CD4-positive, alpha-beta T cell treated with Interleukin-2 at 100 ng/mL for 4 hours (primary cell): ENCODE results near the gene LAMB3.

Source experiments
- DNase-seq: peaks from one replicate; pipeline ENCODE4 v3.0.0-alpha.2; 2020; ENCODE audit warnings: low spot score

The LAMB3 gene

DNA sequence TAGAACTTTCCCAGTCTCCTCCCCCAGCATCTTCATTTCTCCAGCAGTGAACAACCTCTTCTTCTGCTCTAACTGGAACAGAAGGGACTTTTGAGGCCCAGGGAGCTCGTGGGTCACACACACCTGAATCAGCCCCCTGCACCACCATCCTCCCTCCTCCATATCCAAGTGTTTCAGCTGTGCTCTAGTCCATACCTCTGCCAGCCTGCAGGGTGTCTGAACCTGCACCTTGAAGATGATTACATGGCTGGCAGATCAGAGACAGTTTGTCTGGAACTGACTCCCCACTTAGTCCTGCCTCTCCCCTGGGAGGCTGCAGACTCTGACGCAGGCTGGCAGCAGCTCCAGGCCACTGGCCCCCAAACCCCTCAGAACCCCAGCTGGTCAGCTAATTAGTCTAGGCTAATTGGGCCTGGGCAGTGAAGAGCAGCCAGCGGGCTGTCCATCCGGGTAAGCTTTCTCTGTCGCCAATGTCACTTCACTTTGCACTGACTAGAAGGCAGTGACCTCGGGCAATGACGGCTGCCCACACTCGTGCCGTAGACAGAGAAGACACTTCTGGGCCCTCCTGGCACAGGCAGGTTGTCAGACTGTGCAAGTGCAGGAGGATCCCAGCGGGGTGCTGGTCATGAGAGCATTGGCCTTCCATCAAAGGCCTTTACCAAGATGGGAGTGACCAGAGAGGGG, 56.5 kb downstream of the LAMB3 start:
- DNase-seq = no peak

DNA sequence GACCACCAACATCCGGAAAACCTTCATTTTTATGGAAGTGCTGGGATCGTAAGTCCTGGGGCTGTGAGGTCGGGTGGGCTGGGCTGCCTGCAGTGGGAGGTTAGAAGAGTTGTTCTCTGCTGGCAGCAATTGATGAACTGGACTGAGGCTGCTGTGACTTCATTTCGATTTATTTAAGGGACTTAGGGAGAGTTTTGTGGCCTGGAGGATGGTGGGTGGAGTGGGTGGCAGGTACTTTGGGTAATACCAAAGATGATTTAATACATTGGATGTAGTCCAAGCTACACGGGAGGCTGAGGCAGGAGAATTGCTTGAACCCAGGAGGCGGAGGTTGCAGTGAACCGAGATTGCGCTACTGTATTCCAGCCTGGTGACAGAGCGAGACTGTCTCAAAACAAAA, 57.2 kb downstream of the LAMB3 start:
- no peak for DNase-seq

DNA sequence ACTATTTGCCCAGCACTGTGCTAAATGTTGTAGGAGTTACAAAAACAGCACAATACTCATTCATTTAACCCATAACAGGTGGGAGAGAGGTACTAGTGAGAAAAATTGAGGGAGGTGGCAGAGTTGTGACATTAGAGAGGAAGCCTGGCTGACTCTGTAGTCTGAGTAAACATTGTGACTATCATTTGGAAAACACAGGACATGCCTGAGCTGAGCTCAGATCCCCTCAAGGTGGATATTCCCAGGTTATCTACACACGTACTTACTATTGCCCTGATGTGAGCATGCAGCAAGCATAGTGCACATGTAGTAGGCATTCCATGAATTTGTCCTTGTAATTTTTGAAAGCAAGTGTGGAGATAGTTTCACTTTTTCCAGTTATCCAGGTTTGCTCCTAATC, 57.8 kb downstream of the LAMB3 start:
- no peak for DNase-seq

DNA sequence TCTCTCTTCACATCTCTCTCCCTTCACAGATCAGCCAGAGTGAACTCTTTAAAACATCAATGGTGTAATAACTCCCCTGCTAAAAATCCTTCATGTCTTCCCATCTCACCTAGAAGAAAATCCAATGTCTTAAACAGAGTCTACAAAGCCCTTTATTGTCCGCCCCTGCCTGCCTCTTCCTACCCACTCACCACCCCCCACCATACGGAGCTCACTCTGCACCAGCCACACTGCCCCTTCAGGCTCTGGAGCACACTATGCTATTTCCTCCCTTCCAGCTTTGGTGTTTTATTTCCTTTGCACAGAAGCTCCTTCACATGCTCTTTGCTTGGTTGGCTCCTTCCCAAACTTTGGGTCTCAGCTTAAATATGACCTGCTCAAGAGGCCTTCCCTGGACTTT, 58.5 kb downstream of the LAMB3 start:
- no peak for DNase-seq

DNA sequence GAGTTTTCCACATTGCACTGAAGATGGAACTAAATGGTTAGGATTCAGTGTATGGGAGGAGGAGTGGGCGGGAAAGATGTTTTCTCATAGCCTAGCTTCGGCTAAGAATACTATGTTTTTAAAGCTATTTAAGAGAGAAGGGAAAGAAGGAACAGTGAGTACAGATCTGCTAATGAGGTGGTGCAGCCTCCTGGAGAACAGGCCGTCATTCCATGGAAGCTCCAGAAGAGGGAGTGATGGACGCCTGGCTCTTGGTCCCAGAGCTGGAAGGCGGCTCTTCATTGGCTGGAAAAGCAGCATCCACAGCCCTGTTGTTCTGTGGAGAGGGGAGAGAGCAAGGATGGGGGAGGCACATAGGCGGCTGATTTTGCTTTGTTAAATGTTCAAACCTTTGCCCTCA, 61.8 kb downstream of the LAMB3 start:
- no peak for DNase-seq

DNA sequence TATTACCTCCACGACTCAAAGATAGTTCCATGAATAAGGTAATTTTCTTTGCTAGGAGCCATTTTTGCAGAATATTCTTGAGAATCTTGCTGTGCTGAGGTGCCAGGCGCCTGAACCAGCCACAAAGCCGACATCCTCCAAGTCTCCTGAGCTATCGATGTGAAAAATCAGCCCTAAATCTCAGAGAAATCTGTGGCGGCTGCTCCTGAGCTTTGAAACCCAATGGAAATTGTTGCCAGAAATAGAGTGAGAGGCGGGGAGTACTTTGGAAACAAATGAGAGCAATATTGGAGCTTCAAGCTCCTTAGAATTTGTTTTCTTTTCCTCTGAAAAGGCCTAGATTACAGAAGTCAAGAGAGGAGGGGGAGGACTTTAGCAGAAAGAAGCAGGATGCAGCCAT, 62.4 kb downstream of the LAMB3 start:
- DNase-seq = no peak

DNA sequence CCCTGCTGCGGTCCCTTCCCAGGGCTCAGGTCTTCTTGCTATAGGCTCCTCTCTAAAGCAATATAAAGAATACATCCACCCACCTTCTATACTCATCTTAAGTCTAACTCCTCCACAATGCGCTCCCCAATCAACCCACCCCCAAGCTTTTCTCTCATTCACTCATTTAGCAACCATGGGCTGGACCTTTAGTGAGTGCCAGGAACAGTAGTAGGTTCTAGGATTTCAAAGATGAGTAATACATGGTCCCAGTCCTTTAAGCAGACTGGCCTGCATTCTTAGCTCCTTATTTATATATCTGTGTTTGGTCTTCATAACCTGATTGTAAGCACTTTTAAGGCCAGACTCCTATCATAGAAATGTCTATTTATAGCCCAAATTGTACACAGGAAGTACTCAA, 62.8 kb downstream of the LAMB3 start:
- DNase-seq = no peak

DNA sequence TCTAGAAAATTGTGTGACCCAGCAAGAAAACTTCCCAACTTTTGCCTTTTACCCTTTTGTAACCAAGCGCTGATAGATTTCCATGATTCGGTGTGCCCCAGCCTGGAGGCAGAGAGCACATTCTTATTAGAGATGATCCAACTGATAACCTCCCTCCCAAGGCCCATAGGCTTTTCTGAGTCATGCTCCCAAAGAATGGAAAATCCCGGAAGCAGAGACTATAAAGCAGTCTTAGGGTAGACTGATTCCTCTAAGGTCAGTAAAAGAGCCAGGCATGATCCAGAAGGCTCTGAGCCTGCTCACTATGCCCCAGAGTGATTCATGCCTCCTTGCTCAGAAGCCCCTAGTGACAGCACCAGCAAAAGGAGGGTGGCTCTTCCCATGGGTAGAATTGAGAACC, 64.4 kb downstream of the LAMB3 start:
- DNase-seq = no peak

DNA sequence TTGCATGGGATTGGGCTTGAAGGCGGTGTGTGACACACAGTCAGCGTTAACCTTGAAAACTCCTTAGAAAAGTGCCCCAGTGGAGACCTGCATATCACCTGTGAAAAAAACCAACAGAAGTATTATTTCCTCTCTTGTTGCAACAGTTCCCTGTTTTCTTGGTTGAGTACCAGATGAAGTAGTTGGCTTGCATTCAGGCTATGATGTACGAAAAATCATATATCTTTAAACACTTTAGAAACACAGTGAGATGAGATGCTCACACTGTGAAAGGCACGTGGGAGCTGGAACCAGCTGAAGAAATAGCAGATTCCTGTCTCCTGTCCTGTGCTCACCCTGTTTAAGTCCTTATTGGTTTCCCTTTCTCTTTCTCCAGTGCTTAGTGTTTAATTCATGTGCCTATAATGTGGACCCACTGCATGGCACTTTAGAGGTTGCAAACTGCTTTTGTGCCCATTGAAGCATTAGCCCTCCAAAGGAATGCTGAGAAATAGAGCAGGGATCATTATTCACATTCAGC, 65.9 kb downstream of the LAMB3 start:
- DNase-seq = no peak

DNA sequence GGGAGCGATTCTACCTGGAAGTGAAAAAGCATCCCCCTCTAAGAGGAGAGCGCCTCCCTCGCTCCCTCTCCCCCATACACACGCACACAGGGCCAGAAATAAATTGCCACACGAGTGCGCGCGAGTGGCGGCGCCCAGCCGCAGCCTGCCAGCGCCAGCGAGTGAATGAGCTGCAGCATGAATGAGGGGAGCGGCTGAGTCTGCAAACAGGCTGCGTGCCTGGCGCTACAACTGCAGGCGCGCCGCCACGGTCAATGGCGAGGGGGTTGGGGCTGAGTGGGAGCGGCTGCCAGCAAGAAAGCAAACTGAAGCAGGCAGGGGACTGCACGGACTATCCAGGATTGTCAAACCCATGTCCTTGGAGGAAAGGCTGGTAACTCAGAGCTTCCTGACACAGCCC, 66.6 kb downstream of the LAMB3 start:
- DNase-seq = no peak

DNA sequence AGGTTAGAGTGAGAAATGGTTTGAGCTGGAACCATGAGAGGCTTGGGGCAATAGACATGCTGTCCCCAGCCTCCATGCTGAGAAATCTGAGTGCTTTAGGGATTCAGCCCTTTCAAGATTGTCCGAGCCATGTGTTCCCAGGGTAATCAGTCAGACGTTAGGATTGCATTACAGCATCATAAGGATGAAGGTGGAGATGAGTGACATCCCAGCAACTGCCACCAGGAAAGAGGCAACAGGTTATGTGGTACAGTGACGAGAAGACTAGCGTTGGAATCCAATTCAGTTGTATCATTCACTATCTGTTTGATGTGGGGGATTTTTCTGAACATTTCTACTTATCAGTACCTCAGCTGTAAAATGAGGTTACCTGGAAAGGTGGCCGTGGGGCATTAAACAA, 67.0 kb downstream of the LAMB3 start:
- DNase-seq = no peak

DNA sequence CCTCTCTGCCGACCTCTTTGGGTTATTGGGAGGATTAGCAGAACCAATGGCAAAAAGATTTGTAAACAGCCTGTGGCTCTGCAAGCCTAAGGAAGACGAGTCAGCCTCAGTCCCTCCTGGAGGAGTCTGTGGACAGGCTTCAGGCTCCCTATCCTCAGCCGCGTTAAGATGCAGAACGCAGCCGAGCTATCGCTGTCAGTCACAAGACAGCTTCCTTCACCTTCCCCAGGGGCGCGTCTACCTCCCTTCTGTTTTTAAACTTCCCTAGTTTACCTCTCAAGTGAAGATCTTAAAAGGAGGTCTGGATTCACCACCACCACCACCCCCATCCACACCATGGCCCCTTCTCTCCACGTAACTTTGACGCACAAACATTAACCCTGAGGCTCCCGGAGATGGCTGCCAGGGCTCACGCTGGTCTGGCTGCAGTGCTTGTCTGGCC, 68.0 kb downstream of the LAMB3 start:
- DNase-seq = no peak

DNA sequence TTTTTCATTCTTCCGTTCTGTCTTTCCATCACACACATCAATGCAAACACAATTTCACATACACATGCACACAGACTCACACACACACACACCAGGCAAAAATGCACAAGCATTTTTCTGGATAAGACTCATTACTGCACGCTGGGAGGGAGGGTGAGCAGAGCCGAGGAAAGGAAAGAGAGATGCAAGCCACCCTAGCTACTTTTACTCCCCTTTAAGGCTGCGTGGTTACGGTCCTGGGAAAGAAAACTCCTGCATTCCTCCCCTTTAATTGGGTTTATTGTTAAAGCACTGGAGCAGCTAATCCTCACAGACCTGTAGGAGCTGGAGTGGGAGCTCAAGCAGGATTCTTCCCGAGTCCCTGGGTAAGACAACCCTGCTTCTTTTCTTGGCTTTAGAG, 68.8 kb downstream of the LAMB3 start, which contains the start of gene CAMK1G:
Gene CAMK1G (plus strand): TSS at position 307 of the 400 bp plus-strand sequence. CDS start 11,270 bp downstream, outside the sequence.
- no peak for DNase-seq

DNA sequence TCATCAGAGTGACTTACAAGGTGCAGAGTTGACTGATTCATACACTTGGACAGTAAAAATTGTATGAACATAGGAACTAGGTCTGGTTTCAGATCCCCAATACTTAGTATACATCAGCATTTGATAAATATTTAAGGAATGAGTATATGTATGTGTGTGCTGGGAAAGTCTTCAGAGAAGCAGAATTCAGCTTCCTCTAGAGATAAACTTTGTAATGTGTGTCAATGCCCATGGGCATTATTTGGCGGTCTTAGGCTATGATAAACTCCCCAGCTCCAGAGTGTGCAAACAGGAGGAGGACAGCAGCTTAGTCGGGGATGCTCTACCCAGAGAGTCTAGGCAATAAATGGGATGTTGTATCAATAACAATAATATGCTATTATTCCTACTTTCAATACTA, 71.6 kb downstream of the LAMB3 start:
- no peak for DNase-seq

DNA sequence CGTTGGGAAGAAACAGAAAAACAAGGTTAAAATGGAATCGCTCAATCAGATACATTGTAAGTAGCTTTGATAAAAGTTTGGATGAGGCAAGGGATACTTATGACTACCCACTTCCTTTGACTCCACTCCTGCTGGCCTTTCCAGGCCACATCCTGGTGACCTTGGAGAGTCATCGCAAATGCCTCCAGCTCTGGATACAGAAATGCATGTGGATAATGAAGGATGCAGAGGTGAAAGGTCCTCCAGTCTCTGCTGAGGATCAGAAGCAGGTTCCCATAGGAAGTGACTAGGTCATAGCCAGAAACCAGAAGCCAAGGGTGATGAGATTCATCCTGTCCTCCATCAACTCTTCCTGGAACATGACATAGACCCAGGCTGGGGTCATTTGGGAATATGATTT, 74.9 kb downstream of the LAMB3 start:
- DNase-seq = no peak

DNA sequence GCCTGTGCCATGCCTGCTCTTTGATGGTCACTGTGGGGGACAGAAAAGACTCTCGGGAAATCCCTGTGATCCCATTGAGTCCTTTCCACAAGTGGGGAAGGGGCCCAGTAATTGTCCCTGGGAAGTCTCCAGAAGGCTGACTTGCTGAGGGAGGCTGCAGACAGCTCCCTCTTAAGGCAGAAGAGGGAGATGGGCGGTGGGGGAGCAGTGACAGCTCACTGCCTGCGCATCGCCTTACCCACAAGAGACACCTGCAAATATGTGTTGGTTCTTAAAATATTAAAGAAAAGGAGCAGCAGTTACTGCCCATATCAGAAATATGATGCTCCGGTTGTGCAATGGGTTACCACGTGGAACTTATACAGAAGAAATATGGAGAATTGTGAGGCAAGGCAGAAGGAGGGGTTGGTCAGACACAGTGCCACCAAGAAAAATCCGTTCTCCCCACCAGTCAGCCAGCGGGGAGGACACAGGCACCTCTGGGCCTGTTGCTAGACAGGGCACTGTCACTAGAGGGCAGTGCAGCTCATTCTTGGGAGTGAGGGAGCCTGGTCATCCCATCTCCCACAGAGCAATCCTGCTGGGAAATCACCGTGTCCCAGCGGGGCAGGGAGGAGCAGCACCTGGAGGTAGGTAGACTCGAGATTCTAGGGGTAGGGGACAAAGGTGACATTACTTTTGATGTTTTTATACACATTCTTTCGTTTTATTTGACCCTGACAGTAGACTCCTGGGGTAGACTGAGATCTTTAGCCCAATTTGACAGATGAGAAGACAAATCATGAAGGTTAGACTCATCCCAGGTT, 75.6 kb downstream of the LAMB3 start:
- DNase-seq = peak; percentile 64

DNA sequence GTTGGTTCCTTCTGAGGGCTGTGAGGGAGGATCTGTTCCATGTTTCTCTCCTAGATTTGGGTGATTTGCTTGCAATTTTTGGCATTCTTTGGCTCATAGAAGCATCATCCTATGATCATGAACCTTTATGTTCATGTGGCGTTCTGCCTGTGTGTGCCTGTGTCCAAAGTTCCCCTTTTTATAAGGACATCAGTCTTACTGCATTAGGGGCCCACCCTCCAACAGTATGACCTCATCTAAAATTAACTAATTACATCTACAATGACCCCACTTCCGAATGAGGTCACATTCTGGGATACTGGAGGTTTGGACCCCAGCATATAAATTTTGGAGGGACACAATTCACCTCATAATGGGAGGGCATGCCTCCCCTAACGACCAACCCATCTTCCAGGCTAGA, 81.5 kb downstream of the LAMB3 start:
- no peak for DNase-seq

DNA sequence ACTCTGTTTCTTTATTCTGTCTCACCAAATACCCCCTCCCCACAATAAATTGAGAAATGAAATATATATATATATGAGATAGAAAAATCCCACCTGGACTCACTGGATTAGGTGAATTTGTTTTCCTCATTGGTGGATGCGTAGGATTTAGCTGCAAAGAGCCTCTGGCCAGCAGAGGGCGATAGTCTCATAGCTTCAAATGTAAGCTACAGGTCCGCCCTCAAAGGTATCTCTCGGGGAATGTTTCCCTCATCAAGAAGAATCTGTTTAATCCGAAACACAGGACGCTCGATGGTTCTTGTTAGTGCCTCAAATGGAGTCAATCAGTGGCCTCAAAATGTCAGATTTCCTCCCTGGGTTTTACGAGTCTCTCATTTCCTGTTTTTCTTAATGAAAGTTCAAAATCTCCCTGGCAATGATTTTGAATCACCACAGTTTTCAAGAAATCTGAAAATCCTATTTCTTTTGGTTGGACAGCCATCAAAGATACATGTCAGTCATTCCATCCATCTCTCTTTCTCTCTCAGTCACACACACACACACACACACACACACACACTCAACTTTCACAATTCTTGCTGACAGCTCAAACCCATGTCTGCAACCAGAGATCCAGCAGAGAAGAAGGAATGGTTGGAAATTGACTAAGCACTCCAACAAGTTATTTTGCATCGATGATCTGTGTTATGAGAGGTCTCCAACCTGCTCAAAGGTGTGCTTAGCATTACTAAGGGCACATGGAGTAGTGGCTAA, 82.6 kb downstream of the LAMB3 start:
- DNase-seq = peak; percentile 75

DNA sequence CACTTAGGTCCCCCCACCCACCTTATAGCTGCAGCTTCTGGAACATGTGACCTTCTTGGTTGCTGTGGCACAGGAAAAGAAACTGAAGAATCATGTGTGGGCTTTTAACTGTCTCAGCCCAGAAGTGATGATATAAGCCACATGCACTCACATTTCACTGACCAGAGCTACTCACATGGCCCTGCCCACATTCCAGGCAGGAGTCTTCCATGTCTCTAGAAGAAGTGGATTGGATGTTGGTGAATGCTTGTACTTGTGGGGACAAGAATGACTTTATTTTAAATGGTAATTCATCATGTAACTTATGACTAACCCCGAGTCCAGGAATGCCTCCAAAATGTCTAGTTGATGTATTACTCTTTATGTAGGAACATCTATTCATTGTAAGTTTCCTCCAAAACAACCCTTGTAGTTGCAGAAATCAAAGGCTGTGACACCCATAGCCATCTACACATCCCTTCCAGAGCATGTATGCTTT, 84.5 kb downstream of the LAMB3 start:
- no peak for DNase-seq

DNA sequence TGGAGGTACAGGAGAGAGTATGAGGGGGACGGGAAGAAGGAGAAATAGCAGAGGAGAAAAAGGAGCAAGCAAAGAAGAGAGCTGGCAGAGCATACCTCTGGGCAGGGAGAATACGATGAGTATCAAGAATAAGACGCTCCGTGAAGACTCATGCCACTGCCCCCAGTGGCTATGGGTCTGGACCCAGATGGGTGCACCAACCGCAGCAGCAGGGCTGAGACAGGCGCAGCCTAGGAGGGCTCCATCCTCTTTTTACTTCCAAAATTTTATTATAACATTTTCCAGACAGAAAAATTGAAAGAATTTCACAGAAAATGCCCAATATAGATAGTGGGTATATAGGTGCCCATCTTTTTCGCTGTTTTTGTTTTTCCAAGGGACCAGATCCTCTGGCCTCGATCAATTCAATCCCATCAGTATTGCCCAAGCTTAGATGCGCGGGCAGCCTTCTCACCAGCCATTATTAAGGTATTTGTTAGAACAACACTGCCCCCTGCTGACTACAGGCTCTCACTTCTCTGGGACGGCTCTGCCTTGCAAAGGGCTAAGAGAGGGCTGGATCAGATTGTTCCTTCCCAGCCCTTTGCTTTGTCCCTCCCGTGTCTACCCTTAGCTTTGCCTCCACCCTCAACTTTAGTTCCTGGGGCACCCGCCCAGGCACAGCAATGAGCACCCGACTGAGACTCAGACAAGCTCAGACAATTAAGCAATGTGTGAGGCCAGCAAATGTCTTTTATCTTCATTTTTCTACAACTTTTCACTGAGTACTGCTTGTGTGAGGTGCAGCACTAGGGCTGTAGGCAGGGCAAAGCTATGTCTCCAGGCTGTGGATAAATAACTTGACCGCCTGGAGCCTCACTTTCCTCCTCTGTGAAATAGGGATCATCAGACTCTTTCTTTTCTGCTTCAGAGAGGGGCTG, 86.2 kb downstream of the LAMB3 start:
- peak; percentile 75 for DNase-seq
